ENCODE results near the gene RNLS.

The RNLS gene

DNA sequence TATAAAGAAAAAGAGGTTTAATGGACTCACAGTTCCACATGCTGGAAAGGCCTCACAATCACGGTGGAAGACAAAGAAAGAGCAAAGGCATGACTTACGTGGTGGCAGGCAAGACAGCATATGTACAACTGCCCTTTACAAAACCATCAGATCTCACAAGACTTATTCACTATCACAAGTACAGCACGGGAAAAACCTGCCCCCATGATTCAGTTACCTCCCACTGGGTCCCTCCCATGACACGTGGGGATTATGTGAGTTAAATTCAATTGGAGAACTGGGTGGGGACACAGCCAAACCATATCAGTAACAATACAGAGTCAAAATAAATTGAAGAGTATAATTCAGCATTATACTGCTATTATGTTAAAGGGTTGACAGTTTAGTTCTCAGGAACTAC, 37.8 kb downstream of the RNLS start:
- Histone ChIP-seq H2AFZ (ENCODE audit: low read length) (no peak overlapping the region), H3K4me1 (ENCODE audit: insufficient read depth, low read length, severe bottlenecking) (no peaks in the 10 kb centered on the region), H3K9me3 (ENCODE audit: low read length) (no peaks in the 10 kb centered on the region), H3K9me2 (ENCODE audit: low read depth, low read length) (no peaks in the 10 kb centered on the region), H3K36me3 (ENCODE audit: insufficient read depth, low read length) (no peaks in the 10 kb centered on the region), H3K79me2 (ENCODE audit: insufficient read depth, low read length) (no peaks in the 10 kb centered on the region), H3K4me3 (ENCODE audit: low read depth, low read length, poor library complexity, severe bottlenecking) (no peak overlapping the region), H3K27ac (ENCODE audit: low read depth, low read length, poor library complexity, severe bottlenecking) (no peak overlapping the region), H3K9ac (ENCODE audit: low read length) (no peak overlapping the region), H3K27me3 (ENCODE audit: insufficient read depth, low read length) (no peaks in the 10 kb centered on the region), H4K20me1 (ENCODE audit: insufficient read depth, low read length) (no peaks in the 10 kb centered on the region), H3K4me2 (ENCODE audit: low read length) (no peak overlapping the region), H3F3A (ENCODE audit: insufficient read depth, low read length) (no peaks in the 10 kb centered on the region)
- TF ChIP-seq EZH2 (IDR thresholded peaks at IDR 0.05; ENCODE audit: borderline replicate concordance, low read length), result no peak
- TF ChIP-seq, protein P1, sequence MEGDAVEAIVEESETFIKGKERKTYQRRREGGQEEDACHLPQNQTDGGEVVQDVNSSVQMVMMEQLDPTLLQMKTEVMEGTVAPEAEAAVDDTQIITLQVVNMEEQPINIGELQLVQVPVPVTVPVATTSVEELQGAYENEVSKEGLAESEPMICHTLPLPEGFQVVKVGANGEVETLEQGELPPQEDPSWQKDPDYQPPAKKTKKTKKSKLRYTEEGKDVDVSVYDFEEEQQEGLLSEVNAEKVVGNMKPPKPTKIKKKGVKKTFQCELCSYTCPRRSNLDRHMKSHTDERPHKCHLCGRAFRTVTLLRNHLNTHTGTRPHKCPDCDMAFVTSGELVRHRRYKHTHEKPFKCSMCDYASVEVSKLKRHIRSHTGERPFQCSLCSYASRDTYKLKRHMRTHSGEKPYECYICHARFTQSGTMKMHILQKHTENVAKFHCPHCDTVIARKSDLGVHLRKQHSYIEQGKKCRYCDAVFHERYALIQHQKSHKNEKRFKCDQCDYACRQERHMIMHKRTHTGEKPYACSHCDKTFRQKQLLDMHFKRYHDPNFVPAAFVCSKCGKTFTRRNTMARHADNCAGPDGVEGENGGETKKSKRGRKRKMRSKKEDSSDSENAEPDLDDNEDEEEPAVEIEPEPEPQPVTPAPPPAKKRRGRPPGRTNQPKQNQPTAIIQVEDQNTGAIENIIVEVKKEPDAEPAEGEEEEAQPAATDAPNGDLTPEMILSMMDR (IDR thresholded peaks at IDR 0.05; ENCODE audit: low read length), result no peak

DNA sequence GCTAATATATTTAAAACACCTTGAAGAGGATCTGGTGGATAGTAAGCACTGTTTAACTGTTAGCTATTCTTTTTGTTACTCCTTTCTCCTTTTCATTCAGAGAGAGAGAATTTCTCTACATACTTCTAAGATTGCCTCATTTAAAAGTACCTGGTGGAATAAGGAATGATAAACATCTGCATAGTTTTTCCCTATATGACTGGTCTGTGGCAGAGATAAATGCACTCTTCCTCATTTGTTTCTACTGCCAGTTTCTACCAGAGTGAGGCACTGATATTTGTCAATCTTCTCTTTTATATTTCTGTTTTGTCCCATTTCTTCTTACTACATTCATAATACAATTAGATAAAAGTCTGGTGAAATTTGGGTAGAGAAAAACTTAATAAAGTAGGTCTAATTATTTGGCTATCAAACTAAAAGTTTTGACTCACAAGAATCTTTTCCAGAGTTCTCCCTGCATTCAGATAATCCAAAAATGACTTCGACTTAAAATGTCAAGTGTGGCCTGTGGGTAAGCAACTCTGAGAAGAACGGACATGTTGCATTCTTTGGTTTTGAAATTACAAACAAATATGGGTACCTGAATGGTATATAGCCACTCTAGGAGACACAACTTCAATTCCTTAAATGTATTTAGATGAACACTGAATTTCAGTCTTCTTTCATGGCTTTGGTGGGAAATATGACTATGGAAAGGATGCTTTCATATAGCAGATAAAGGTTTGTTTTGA, 38.8 kb downstream of the RNLS start:
- Histone ChIP-seq H3K9me3 (ENCODE audit: low read length) (no peaks in the 10 kb centered on the region), H3F3A (ENCODE audit: insufficient read depth, low read length) (no peaks in the 10 kb centered on the region), H3K27ac (ENCODE audit: low read depth, low read length, poor library complexity, severe bottlenecking) (no peak overlapping the region), H3K4me2 (ENCODE audit: low read length) (no peak overlapping the region), H3K9ac (ENCODE audit: low read length) (no peak overlapping the region), H3K4me3 (ENCODE audit: low read depth, low read length, poor library complexity, severe bottlenecking) (no peak overlapping the region), H3K9me2 (ENCODE audit: low read depth, low read length) (no peaks in the 10 kb centered on the region), H2AFZ (ENCODE audit: low read length) (no peak overlapping the region), H4K20me1 (ENCODE audit: insufficient read depth, low read length) (no peaks in the 10 kb centered on the region), H3K36me3 (ENCODE audit: insufficient read depth, low read length) (no peaks in the 10 kb centered on the region), H3K27me3 (ENCODE audit: insufficient read depth, low read length) (no peaks in the 10 kb centered on the region), H3K4me1 (ENCODE audit: insufficient read depth, low read length, severe bottlenecking) (no peaks in the 10 kb centered on the region), H3K79me2 (ENCODE audit: insufficient read depth, low read length) (no peaks in the 10 kb centered on the region)
- TF ChIP-seq, protein P1 (IDR thresholded peaks at IDR 0.05; ENCODE audit: low read length), result no peak
- no peak for TF ChIP-seq EZH2 (IDR thresholded peaks at IDR 0.05; ENCODE audit: borderline replicate concordance, low read length)

DNA sequence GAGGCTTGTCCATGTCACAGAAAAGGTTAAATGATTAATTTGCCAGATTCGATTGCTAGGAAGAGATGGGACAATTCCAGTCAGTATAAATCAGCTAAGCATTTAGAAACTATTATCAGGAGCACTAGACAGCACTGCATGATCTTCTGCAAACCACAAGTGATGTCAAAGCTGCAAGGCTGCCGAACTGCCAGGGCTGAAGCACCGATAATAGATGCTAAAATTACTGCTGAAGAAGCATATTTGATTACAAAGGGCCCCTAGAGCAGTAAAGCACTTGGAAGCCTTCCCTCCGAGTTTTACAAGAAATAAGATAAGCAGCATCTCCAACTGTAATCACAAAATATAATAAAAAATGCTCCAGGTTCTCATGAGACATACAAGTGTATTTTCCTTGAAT, 40.6 kb downstream of the RNLS start:
- H3K27ac ChIP-seq (ENCODE audit: low read depth, low read length, poor library complexity, severe bottlenecking), result no peak overlapping the region
- no peak overlapping the region for H2AFZ ChIP-seq (ENCODE audit: low read length)
- no peaks in the 10 kb centered on the region for H3F3A ChIP-seq (ENCODE audit: insufficient read depth, low read length)
- H3K9me3 ChIP-seq (ENCODE audit: low read length), result no peaks in the 10 kb centered on the region
- H3K4me2 ChIP-seq (ENCODE audit: low read length), result no peak overlapping the region
- H3K9ac ChIP-seq (ENCODE audit: low read length), result no peak overlapping the region
- no peaks in the 10 kb centered on the region for H4K20me1 ChIP-seq (ENCODE audit: insufficient read depth, low read length)
- H3K27me3 ChIP-seq (ENCODE audit: insufficient read depth, low read length), result no peaks in the 10 kb centered on the region
- no peaks in the 10 kb centered on the region for H3K79me2 ChIP-seq (ENCODE audit: insufficient read depth, low read length)
- H3K4me3 ChIP-seq (ENCODE audit: low read depth, low read length, poor library complexity, severe bottlenecking), result no peak overlapping the region
- no peaks in the 10 kb centered on the region for H3K4me1 ChIP-seq (ENCODE audit: insufficient read depth, low read length, severe bottlenecking)
- no peaks in the 10 kb centered on the region for H3K36me3 ChIP-seq (ENCODE audit: insufficient read depth, low read length)
- no peaks in the 10 kb centered on the region for H3K9me2 ChIP-seq (ENCODE audit: low read depth, low read length)
- no peak for TF ChIP-seq EZH2 (IDR thresholded peaks at IDR 0.05; ENCODE audit: borderline replicate concordance, low read length)
- TF ChIP-seq, protein P1 (IDR thresholded peaks at IDR 0.05; ENCODE audit: low read length), result no peak

Measured in OCI-LY1 (cell line).